Uterus (tissue), 4 donors: Measurements from ENCODE around the gene CCDC178. TPM values are rescaled to one million over a fixed set of nuclear protein-coding genes. Genes with fewer than 3 reads are reported as not detected.

Experiments used
- DNase-seq, 2 donors: peaks; one replicate each; pipeline ENCODE4 v3.0.0-alpha.2; 2019 to 2020
- H3K27ac ChIP-seq, 2 donors: fragments of 200-600 bp; sonication (generic); 1 replicate in 1 of 2; 2 replicates in 1 of 2; pipeline ENCODE4 v1.5.1; 2016 to 2018
- H3K27me3 ChIP-seq, 2 donors: fragments of 200-600 bp; sonication (generic); one replicate each; pipeline ENCODE4 v1.5.1; 2018 to 2019; ENCODE audit warnings: control low read depth in 1 of 2
- H3K36me3 ChIP-seq, 2 donors: fragments of 200-600 bp; sonication (generic); one replicate each; pipeline ENCODE4 v1.5.1; 2019; ENCODE audit warnings: control low read depth in 1 of 2
- H3K4me1 ChIP-seq, 2 donors: fragments of 200-600 bp; sonication (generic); one replicate each; pipeline ENCODE4 v1.5.1; 2018 to 2019; ENCODE audit warnings: control low read depth in 1 of 2
- H3K4me3 ChIP-seq, 2 donors: fragments of 200-600 bp; sonication (generic); 1 replicate in 1 of 2; 2 replicates in 1 of 2; pipeline ENCODE4 v1.5.1; 2018 to 2019; ENCODE audit warnings: mild to moderate bottlenecking in 1 of 2
- H3K9me3 ChIP-seq, 2 donors: fragments of 200-600 bp; sonication (generic); one replicate each; pipeline ENCODE4 v1.5.1; 2019; ENCODE audit warnings: control low read depth in 1 of 2
- POLR2A ChIP-seq, 2 donors: fragments of 450-650 bp; IDR thresholded peaks; one replicate each; pipeline ENCODE4 v1.6.1; 2016; ENCODE audit warnings: antibody characterized with exemption in 2 of 2, mild to moderate bottlenecking in 1 of 2, moderate library complexity in 1 of 2
- intact Hi-C: fragments of 100-400 bp; cut with DNase I; formaldehyde crosslinking; loops from one replicate; pipeline ENCODE4 v1.15.1; 2023; ENCODE audit warnings: low total_unique reads
- total RNA-seq, 4 donors: library from RNA; depleted of rRNA in 3 of 4; stranded (reverse); fragments of >200 nt in 3 of 4; gene quantifications; one replicate each; pipeline versions ENCODE4 v1.1.0 to v1.2.4, GENCODE V29; 2014 to 2023
- TF ChIP-seq, protein P1 (sequence below), 4 experiments: fragments of 200-600 bp in 2 of 4; fragments of 450-650 bp in 2 of 4; sonication (generic) in 2 of 4; IDR thresholded peaks; one replicate each; pipeline ENCODE4 v1.5.1; 2016 to 2019; ENCODE audit warnings: antibody characterized with exemption in 4 of 4, mild to moderate bottlenecking in 2 of 4, moderate library complexity in 1 of 4
- donor health status: DM: yes; HTN: yes; CAD: no.

The CCDC178 gene
- total RNA-seq, 4 donors from 2014 or later, result 1.0 to 28.7 (median 8.8) TPM

DNA sequence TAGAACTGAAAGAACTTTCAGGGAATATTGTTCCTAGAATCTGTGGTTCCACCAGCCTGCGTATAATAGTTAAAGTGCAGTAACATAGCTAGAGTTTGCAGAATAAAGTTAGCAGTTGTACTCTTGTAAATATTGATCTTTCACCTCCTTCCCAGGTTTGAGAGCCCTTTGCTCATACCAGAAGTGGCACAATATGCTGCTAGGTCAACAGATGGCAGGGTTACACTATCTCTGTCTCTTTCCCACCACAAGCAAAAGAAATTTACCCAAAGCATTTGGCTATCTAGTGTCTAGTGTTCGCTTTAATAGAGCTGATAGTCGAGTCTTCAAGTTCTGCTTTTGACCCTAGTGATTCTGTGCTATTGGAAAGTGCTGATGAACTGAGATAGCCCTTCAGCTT, 548.7 kb downstream of the CCDC178 start:
- Histone ChIP-seq H3K27ac (no peak overlapping the region), H3K4me1 (no peaks in the 10 kb centered on the region), H3K27me3 (no peaks in the 10 kb centered on the region), H3K9me3 (no peaks in the 10 kb centered on the region), H3K36me3 (no peaks in the 10 kb centered on the region), H3K4me3 (no peak overlapping the region)
- no peak for DNase-seq
- intact Hi-C loops, result no loop called here
- no peak for TF ChIP-seq POLR2A (IDR thresholded peaks at IDR 0.05)
- TF ChIP-seq, protein P1, sequence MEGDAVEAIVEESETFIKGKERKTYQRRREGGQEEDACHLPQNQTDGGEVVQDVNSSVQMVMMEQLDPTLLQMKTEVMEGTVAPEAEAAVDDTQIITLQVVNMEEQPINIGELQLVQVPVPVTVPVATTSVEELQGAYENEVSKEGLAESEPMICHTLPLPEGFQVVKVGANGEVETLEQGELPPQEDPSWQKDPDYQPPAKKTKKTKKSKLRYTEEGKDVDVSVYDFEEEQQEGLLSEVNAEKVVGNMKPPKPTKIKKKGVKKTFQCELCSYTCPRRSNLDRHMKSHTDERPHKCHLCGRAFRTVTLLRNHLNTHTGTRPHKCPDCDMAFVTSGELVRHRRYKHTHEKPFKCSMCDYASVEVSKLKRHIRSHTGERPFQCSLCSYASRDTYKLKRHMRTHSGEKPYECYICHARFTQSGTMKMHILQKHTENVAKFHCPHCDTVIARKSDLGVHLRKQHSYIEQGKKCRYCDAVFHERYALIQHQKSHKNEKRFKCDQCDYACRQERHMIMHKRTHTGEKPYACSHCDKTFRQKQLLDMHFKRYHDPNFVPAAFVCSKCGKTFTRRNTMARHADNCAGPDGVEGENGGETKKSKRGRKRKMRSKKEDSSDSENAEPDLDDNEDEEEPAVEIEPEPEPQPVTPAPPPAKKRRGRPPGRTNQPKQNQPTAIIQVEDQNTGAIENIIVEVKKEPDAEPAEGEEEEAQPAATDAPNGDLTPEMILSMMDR (IDR thresholded peaks at IDR 0.05), result no peak

DNA sequence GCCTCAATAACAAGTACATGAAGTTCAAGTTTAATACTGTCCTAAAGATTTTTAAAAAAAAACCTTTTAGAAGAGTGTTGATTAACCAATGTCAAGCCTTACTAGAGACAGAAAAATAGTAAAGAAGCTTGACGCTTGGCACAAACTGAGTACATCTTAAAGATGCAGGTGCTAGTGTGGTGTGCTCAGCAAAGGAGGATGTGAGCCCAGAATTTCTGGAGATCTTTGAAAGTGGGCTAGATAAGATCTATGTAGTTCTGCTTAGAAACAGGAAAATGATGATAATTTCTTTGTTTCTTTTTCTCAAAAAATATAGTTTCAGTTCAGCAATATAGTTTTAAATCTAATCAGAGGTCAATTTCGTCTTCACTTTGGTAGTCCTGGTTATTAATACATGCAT, 549.4 kb downstream of the CCDC178 start:
- Histone ChIP-seq H3K4me1 (no peaks in the 10 kb centered on the region), H3K4me3 (no peak overlapping the region), H3K36me3 (no peaks in the 10 kb centered on the region), H3K9me3 (no peaks in the 10 kb centered on the region), H3K27me3 (no peaks in the 10 kb centered on the region), H3K27ac (no peak overlapping the region)
- TF ChIP-seq, protein P1 (IDR thresholded peaks at IDR 0.05), result no peak
- no peak for TF ChIP-seq POLR2A (IDR thresholded peaks at IDR 0.05)
- intact Hi-C loops, result no loop called here
- no peak for DNase-seq

DNA sequence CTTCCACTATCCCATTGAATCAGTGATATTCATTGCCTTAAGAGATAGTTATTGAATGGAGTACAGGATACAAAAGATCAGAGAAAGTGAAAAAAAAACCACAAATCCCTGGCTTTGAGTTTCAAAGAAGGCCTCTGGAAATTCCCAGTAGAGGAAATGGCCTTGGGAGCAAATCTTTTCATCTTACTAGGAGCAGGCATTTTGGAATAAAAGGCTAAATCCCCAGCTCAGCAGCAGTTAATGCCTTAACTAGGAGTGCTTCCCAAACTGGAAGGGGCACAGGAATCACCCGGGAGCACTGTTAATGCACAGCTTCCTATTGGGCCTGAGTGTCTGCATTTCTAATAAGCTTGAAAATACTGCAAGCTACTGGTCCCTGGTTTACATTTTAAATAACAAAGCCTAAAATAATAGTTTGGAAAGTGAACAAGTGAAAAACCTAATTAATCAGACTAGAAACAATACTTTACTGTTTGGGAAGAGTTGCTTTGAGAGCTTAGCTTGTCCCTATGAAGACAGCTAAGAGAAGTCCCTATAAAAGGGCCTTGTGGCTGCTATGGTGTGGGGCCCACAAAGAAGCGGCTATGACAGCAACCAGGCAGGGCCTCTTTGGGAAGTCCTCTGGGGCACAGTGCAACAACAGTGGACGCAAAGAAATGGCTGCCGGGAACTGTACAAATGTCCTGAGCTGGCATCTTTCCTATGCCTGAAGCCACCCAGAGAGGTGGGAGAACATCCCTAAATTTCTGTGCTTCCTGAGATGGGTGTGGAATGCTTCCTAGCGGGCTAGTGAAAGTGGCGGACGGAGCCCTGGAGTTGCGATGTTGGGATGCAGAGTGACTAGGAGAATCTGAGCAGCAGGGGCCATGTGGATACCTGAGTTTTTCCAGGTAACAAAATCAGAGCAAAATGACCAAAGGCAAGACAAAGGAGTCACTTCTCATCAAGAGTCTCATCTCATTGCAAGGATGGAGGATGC, 550.6 kb downstream of the CCDC178 start:
- Histone ChIP-seq H3K4me3 (no peak overlapping the region), H3K9me3 (no peaks in the 10 kb centered on the region), H3K4me1 (no peaks in the 10 kb centered on the region), H3K27me3 (no peaks in the 10 kb centered on the region), H3K36me3 (no peaks in the 10 kb centered on the region), H3K27ac (no peak overlapping the region)
- intact Hi-C loops, result no loop called here
- DNase-seq, result no peak
- TF ChIP-seq, protein P1 (IDR thresholded peaks at IDR 0.05), result no peak
- TF ChIP-seq POLR2A (IDR thresholded peaks at IDR 0.05), result no peak

DNA sequence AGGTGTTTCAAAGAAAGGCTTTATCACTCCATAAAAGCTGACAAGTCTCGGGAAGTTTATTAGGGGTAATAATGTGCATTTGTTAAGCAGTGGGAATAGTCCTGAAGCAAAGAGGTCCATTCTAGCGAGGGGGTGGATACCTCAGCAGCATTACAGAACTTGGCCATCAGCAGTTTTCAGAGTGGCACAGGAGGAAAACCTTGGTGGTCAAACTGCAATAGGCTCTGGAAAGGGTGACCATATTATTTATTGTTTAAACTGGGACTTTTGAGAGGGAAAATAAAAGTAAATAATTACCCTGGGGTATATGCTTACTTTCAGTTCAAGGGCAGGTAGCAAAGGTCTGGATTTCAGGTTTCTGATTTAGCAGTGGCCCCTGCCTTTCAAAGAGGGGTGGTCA, 552.2 kb downstream of the CCDC178 start:
- Histone ChIP-seq H3K4me1 (no peaks in the 10 kb centered on the region), H3K27me3 (no peaks in the 10 kb centered on the region), H3K4me3 (no peak overlapping the region), H3K27ac (no peak overlapping the region), H3K9me3 (no peaks in the 10 kb centered on the region), H3K36me3 (no peaks in the 10 kb centered on the region)
- intact Hi-C loops, result no loop called here
- TF ChIP-seq, protein P1 (IDR thresholded peaks at IDR 0.05), result no peak
- TF ChIP-seq POLR2A (IDR thresholded peaks at IDR 0.05), result no peak
- no peak for DNase-seq

Other genes starting within 250 kb of the CCDC178 start
- gene ASXL3, start 137.5 kb upstream of the CCDC178 start, total RNA-seq, result 10 to 100 TPM in 2 of 4 donors, 1 to 10 TPM in 2; 1.0 to 25.0 (median 8.3) TPM